ENCODE data around the gene TMEM123. TPM values are rescaled to one million over a fixed set of nuclear protein-coding genes. Genes with fewer than 3 reads are reported as not detected.

Gene TMEM123
- total RNA-seq, 1 donor from 2014 or later = 117 TPM

DNA sequence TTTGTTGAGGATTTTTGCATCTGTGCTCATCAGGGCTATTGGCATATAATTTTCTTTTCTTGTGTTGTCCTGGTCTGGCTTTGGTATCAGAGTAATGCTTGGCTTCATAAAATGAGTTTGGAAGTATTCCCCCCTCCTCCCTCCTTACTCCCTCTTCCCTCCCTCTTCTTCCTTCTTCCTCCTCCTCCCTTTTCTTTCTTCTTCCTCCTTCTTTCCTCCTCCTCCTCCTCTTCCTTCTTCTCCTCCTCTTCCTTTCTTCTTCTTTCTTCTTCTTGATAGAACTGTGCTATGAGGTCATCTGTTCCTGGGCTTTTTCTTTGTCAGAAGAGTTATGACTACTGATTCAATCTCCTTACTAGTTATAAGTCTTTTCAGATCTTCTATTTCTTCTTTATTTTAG is 95.4 kb downstream of the TMEM123 start:
- DNase-seq = no peak

GRCh38 chr11:102347462-102348370 is 104.8 kb downstream of the TMEM123 start:
- DNase-seq = peak; percentile 48

GRCh38 chr11:102346748-102347461 is 105.7 kb downstream of the TMEM123 start, which contains the start of gene BIRC2:
Gene BIRC2 (plus strand): TSS chr11:102347214. CDS start chr11:102349855, 2,641 bp downstream.
- peak; percentile 94 for DNase-seq

GRCh38 chr11:102346456-102346747 is 106.2 kb downstream of the TMEM123 start:
- DNase-seq = peak; percentile 65

Other genes with a start within 250 kb of the TMEM123 start
- 7.6 TPM for gene BIRC3, start 135.3 kb downstream of the TMEM123 start, total RNA-seq
- gene BIRC2, start 105.6 kb downstream of the TMEM123 start, total RNA-seq = 66.5 TPM
- 3.6 TPM for gene MMP7, start 78.0 kb upstream of the TMEM123 start, total RNA-seq
- not detected for gene MMP20, start 172.6 kb upstream of the TMEM123 start, total RNA-seq